Ovary (tissue), 9 donors: Measurements from ENCODE around the gene STUB1. TPM values are rescaled to one million over a fixed set of nuclear protein-coding genes. Genes with fewer than 3 reads are reported as not detected.

Experiments used
- DNase-seq, 5 donors: peaks; one replicate each; pipeline ENCODE4 v3.0.0-alpha.2; 2019 to 2020
- H3K27ac ChIP-seq, 2 donors: fragments of 200-600 bp; one replicate each; pipeline versions ENCODE4 v1.5.1 to v1.8.0; 2019 to 2022
- H3K27me3 ChIP-seq: fragments of 200-600 bp; one replicate; pipeline ENCODE4 v1.8.0; 2022
- H3K36me3 ChIP-seq: fragments of 200-600 bp; sonication (generic); one replicate; pipeline ENCODE4 v1.5.1; 2019
- H3K4me1 ChIP-seq: one replicate; pipeline ENCODE4 v1.8.1; 2013; ENCODE audit warnings: mild to moderate bottlenecking, moderate library complexity; ENCODE audit not compliant: insufficient read depth
- H3K4me3 ChIP-seq: fragments of 200-600 bp; sonication (generic); one replicate; pipeline ENCODE4 v1.5.1; 2017
- H3K9me3 ChIP-seq, 2 donors: fragments of 200-600 bp in 1 of 2; sonication (generic) in 1 of 2; one replicate each; pipeline versions ENCODE4 v1.5.1 to v1.8.1; 2013 to 2019; ENCODE audit warnings: mild to moderate bottlenecking in 1 of 2, moderate library complexity in 1 of 2
- EP300 ChIP-seq: sonication (generic); formaldehyde crosslinking; IDR thresholded peaks from one replicate; pipeline ENCODE4 v1.6.1; 2017; ENCODE audit warnings: antibody characterized with exemption
- POLR2A ChIP-seq: fragments of 450-650 bp; IDR thresholded peaks from one replicate; pipeline ENCODE4 v1.6.1; 2017; ENCODE audit warnings: antibody characterized with exemption, mild to moderate bottlenecking, moderate library complexity
- WGBS, 3 donors: extraction: QIAGEN DNeasy Blood & Tissue Kit in 1 of 3; methylation state at CpG; one replicate each; pipeline versions ENCODE4 v1.1.5 to v1.1.7; 2013 to 2017; 5-methylcytosine and 5-hydroxymethylcytosine counted together
- intact Hi-C, 4 donors: fragments of 100-400 bp; cut with DNase I; formaldehyde crosslinking; loops; one replicate each; pipeline versions ENCODE4 v1.11.0 to v1.15.1; 2022 to 2023
- polyA plus RNA-seq, 2 donors: library from polyadenylated mRNA; stranded (reverse); fragments of 200-250 nt in 1 of 2; fragments of 350-450 nt in 1 of 2; fragmentation: Illumina TruSeq in 1 of 2; extraction: RNeasy Lipid Tissue Mini Kit (QIAGEN cat#74804) in 1 of 2; gene quantifications; one replicate each; pipeline ENCODE4 v1.2.3, GENCODE V29; 2013 to 2014
- total RNA-seq, 7 donors: library from RNA; depleted of rRNA in 2 of 7; stranded (reverse); fragments of >200 nt in 2 of 7; fragmentation: NEBNext Ultra II Directional in 3 of 7; extraction: Animal tissue kit (Norgen Biotek cat#: 25700) in 3 of 7; gene quantifications; one replicate each; pipeline versions ENCODE4 v1.1.0 to v1.2.4, GENCODE V29; 2016 to 2023
- TF ChIP-seq, protein P1 (sequence below), 3 donors: fragments of 450-650 bp in 2 of 3; fragments of 200-600 bp in 1 of 3; IDR thresholded peaks; one replicate each; pipeline versions ENCODE4 v1.5.1 to v1.8.0; 2016 to 2022; ENCODE audit warnings: antibody characterized with exemption in 3 of 3, mild to moderate bottlenecking in 1 of 3
- donor health status: DM: no; HTN: no; CAD: no; lungs with moderate emphysema.
- donor health status: DM: no; HTN: no; CAD: no.
- donor health status: Bipolar disorder and iron deficiency.
- donor health status: DM: yes; HTN: yes; CAD: no.
- donor health status: DM: no; HTN: no; CAD: no.
- donor health status: DM: yes; HTN: yes; CAD: no.

STUB1 gene
- total and polyA plus RNA-seq, 9 donors = 20.1 to 115 (median 102) TPM

DNA sequence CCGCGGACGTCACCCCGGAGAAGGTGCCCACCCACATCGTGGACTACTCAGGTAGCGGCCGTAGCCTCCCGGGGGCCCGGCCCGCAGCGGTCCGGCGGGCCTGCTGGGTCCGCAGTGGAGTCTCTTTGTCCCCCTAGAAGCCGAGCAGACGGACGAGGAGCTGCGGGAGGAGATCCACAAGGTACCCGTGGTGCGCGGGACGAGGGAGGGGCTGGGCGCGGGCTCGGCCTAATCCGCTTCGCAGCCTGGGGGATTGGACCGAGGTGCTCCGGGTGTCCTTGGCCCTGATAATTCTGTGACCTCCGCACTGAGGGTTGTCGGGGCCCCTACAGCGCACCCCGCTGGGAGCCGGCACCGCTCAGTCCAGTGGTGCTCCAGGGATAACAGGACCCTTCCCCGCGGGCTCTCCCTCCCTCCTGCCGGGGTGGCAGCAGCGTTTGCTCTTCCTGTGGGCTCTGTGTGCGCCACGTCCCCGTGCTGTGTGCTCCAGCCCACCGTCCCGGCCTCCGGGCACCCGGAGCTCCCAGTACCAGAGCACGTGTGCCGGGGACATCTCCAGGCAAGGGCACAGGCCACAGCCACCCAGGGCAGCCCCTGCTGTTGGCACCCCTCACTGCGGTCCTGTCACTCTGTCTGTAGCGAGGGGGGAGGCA is 11.6 kb upstream of the STUB1 start:
- DNase-seq = no peak
- intact Hi-C loops = loop anchor here in 3 of 4 donors (5.0 to 10.0 kb wide), 3 partner anchors 101 to 284 kb away; partner anchors contain the start of genes NHLRC4 (in 1 of the 3), PGAP6 (in 1 of the 3) and PIGQ (in 1 of the 3)
- peak overlapping the region; percentile 58 to 67 for H3K27ac ChIP-seq
- H3K4me3 ChIP-seq = peak overlapping the region; percentile 74
- WGBS, 3 donors = 5 to 7% (median 7%) methylated on average over 40 to 50 of the region's 50 CpGs
- H3K36me3 ChIP-seq = no peaks in the 10 kb centered on the region
- H3K9me3 ChIP-seq = no peaks in the 10 kb centered on the region
- H3K27me3 ChIP-seq = no peaks in the 10 kb centered on the region
- H3K4me1 ChIP-seq = peaks cover 12% of the 10 kb centered on the region
- TF ChIP-seq POLR2A (no peak), EP300 (no peak)
- TF ChIP-seq, protein P1, sequence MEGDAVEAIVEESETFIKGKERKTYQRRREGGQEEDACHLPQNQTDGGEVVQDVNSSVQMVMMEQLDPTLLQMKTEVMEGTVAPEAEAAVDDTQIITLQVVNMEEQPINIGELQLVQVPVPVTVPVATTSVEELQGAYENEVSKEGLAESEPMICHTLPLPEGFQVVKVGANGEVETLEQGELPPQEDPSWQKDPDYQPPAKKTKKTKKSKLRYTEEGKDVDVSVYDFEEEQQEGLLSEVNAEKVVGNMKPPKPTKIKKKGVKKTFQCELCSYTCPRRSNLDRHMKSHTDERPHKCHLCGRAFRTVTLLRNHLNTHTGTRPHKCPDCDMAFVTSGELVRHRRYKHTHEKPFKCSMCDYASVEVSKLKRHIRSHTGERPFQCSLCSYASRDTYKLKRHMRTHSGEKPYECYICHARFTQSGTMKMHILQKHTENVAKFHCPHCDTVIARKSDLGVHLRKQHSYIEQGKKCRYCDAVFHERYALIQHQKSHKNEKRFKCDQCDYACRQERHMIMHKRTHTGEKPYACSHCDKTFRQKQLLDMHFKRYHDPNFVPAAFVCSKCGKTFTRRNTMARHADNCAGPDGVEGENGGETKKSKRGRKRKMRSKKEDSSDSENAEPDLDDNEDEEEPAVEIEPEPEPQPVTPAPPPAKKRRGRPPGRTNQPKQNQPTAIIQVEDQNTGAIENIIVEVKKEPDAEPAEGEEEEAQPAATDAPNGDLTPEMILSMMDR (IDR thresholded peaks at IDR 0.05) = no peak

GRCh38 chr16:669666-670065 is 10.5 kb upstream of the STUB1 start:
- Histone ChIP-seq H3K4me1 (peaks cover 12% of the 10 kb centered on the region), H3K36me3 (no peaks in the 10 kb centered on the region), H3K4me3 (no peak overlapping the region), H3K27me3 (no peaks in the 10 kb centered on the region), H3K9me3 (no peaks in the 10 kb centered on the region), H3K27ac (no peak overlapping the region)
- intact Hi-C loops = loop anchor here in 3 of 4 donors (5.0 to 10.0 kb wide), 3 partner anchors 102 to 285 kb away; partner anchors contain the start of genes NHLRC4 (in 1 of the 3), PGAP6 (in 1 of the 3) and PIGQ (in 1 of the 3)
- TF ChIP-seq POLR2A = no peak
- TF ChIP-seq EP300 = no peak
- TF ChIP-seq, protein P1 (IDR thresholded peaks at IDR 0.05) = no peak
- WGBS, 3 donors = 86 to 91% (median 90%) methylated on average over 13 of the region's 13 CpGs
- DNase-seq = no peak

DNA sequence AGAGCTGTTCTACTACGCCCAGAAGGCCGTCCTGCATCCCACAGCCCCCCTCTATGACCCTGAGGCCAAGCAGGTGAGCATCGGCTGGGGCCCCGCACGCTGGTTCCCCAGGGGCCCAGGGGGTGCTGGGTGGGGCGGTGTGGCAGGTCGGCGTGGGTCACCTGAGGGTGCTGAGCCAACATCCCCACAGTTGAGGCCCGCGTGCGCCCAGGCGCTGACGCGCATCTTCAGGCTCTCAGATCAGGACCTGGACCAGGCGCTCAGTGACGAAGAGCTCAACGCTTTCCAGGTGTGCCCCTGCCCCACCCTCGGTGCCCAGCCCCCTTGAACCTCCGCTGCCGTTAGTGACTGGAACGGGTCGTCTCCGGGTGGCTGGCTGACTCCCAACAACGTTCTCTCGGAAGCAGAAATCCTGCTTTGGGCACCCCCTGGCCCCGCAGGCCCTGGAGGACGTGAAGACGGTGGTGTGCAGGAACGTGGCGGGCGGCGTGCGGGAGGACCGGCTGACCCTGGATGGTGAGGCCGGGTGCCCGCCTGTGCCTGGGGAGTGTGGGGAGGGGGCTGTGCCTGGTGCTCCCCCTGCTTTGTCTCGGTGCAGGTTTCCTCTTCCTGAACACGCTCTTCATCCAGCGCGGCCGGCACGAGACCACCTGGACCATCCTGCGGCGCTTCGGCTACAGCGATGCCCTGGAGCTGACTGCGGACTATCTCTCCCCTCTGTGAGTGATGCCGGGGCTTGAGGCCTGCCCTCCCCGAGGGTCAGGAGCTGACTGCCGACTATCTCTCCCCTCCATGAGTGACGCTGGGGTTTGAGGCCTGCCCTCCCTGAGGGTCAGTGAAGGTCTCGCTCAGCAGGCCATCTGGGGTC is 9.5 kb upstream of the STUB1 start:
- Histone ChIP-seq H3K36me3 (no peaks in the 10 kb centered on the region), H3K4me1 (peaks cover 15% of the 10 kb centered on the region), H3K9me3 (no peaks in the 10 kb centered on the region), H3K27ac (no peak overlapping the region), H3K4me3 (no peak overlapping the region), H3K27me3 (no peaks in the 10 kb centered on the region)
- no peak for DNase-seq
- 87 to 89% (median 88%) methylated on average over 52 of the region's 52 CpGs for WGBS, 3 donors
- intact Hi-C loops = no loop called here
- TF ChIP-seq POLR2A (no peak), EP300 (no peak)
- TF ChIP-seq, protein P1 (IDR thresholded peaks at IDR 0.05) = no peak

- TF ChIP-seq, protein P1 (IDR thresholded peaks at IDR 0.05) = no peak
- no peak for TF ChIP-seq EP300
- TF ChIP-seq POLR2A = no peak
- intact Hi-C loops = no loop called here
- Histone ChIP-seq H3K27me3 (no peaks in the 10 kb centered on the region), H3K4me1 (peaks cover 15% of the 10 kb centered on the region), H3K4me3 (no peak overlapping the region), H3K36me3 (no peaks in the 10 kb centered on the region), H3K27ac (no peak overlapping the region), H3K9me3 (no peaks in the 10 kb centered on the region)
- no peak for DNase-seq
- WGBS, 3 donors = 75 to 77% (median 76%) methylated on average over 28 to 40 of the region's 40 CpGs
Observed at GRCh38 chr16:671353-672131, 8.7 kb upstream of the STUB1 start.
